ENCODE data around the gene SNPH.
"Not testable (repeated sequence)": the region's sequence is repeated elsewhere in the genome, so short reads cannot be mapped to it uniquely, and the experiment has no call there.

GRCh38 chr20:1343446-1344124 lies 77.5 kb downstream of the SNPH start:
- TF ChIP-seq, protein P1, sequence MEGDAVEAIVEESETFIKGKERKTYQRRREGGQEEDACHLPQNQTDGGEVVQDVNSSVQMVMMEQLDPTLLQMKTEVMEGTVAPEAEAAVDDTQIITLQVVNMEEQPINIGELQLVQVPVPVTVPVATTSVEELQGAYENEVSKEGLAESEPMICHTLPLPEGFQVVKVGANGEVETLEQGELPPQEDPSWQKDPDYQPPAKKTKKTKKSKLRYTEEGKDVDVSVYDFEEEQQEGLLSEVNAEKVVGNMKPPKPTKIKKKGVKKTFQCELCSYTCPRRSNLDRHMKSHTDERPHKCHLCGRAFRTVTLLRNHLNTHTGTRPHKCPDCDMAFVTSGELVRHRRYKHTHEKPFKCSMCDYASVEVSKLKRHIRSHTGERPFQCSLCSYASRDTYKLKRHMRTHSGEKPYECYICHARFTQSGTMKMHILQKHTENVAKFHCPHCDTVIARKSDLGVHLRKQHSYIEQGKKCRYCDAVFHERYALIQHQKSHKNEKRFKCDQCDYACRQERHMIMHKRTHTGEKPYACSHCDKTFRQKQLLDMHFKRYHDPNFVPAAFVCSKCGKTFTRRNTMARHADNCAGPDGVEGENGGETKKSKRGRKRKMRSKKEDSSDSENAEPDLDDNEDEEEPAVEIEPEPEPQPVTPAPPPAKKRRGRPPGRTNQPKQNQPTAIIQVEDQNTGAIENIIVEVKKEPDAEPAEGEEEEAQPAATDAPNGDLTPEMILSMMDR (IDR thresholded peaks at IDR 0.05): not testable (repeated sequence)
- not testable (repeated sequence) for TF ChIP-seq EP300, POLR2AphosphoS5 (IDR thresholded peaks at IDR 0.05)
